Immature natural killer cell (primary cell): ENCODE data around the gene TICRR. TPM values are rescaled to one million over a fixed set of nuclear protein-coding genes. Genes with fewer than 3 reads are reported as not detected.

Experiments
- DNase-seq, 3 donors: peaks; one replicate each; pipeline ENCODE4 v3.0.0; 2022; ENCODE audit warnings: mixed read lengths in 1 of 3
- H3K27ac Mint-ChIP-seq, 6 donors: one replicate each; pipeline ENCODE4 v1.8.0; 2020; ENCODE audit warnings: mixed read lengths in 6 of 6, mild to moderate bottlenecking in 5 of 6, inconsistent platforms in 4 of 6, moderate library complexity in 3 of 6
- H3K27me3 Mint-ChIP-seq, 3 donors: one replicate each; pipeline ENCODE4 v1.8.0; 2020 to 2021; ENCODE audit warnings: low read depth in 3 of 3, mild to moderate bottlenecking in 3 of 3, mixed read lengths in 3 of 3, moderate library complexity in 3 of 3, inconsistent platforms in 1 of 3
- H3K36me3 Mint-ChIP-seq, 3 donors: one replicate each; pipeline ENCODE4 v1.8.0; 2020; ENCODE audit warnings: mixed read lengths in 3 of 3, inconsistent platforms in 2 of 3, mild to moderate bottlenecking in 2 of 3
- H3K4me1 Mint-ChIP-seq, 2 donors: one replicate each; pipeline ENCODE4 v1.8.0; 2020; ENCODE audit warnings: inconsistent platforms in 2 of 2, mild to moderate bottlenecking in 2 of 2, mixed read lengths in 2 of 2, moderate library complexity in 1 of 2
- H3K4me3 Mint-ChIP-seq, 5 donors: one replicate each; pipeline ENCODE4 v1.8.0; 2020; ENCODE audit warnings: mild to moderate bottlenecking in 5 of 5, mixed read lengths in 5 of 5, inconsistent platforms in 3 of 5, moderate library complexity in 3 of 5
- H3K9me3 Mint-ChIP-seq, 6 donors: one replicate each; pipeline ENCODE4 v1.8.0; 2020; ENCODE audit warnings: mild to moderate bottlenecking in 6 of 6, mixed read lengths in 6 of 6, inconsistent platforms in 4 of 6, moderate library complexity in 3 of 6
- polyA plus RNA-seq, 3 donors: library from polyadenylated mRNA; unstranded; fragments of 300-500 nt; fragmentation: Illumina TruSeq; gene quantifications; one replicate each; pipeline ENCODE4 v1.2.3, GENCODE V29; 2021

Gene TICRR
- polyA plus RNA-seq, 3 donors from 2014 or later: 0.10 TPM; not detected in 2

DNA sequence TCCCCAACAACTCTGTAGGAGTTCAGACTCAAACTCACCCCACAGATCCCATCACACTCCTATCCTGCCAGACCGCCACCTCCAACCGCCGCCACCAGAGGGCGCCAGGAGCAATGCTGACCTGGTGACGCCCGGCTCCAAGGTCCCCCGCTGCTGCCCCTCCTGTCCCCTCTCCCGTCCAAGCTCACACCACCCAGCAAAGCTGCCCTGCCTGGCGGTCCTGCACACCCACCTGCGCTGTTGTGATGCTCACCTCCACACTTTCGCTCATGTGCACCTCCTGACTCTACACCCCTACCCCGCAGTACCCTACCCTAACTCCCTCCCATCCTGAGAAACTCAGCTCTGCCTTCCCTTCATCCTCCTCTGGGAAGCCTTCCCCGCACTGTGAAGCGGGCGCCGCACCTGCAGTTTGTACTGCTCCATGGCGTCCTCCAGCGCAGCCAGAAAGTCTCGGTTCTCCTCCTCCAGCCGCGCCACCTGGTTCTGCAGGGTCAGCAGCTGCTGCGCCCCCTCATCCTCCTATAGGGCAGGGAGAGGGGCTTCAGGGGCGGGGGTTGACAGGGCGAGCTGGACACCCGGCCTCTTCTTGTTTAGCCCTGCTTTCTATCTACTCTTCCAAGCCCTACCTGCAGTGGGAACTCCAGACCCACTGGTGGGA lies 72.1 kb downstream of the TICRR start:
- DNase-seq: peak; percentile 44 to 53 (median 50)
- Mint-ChIP-seq H3K4me1 (peaks cover 0 to 3% of the 10 kb centered on the region in 2 donors), H3K27me3 (peaks cover 0 to 2% (median 0%) of the 10 kb centered on the region in 3 donors), H3K36me3 (no peaks in the 10 kb centered on the region), H3K4me3 (no peak overlapping the region), H3K27ac (no peak overlapping the region), H3K9me3 (no peaks in the 10 kb centered on the region)

DNA sequence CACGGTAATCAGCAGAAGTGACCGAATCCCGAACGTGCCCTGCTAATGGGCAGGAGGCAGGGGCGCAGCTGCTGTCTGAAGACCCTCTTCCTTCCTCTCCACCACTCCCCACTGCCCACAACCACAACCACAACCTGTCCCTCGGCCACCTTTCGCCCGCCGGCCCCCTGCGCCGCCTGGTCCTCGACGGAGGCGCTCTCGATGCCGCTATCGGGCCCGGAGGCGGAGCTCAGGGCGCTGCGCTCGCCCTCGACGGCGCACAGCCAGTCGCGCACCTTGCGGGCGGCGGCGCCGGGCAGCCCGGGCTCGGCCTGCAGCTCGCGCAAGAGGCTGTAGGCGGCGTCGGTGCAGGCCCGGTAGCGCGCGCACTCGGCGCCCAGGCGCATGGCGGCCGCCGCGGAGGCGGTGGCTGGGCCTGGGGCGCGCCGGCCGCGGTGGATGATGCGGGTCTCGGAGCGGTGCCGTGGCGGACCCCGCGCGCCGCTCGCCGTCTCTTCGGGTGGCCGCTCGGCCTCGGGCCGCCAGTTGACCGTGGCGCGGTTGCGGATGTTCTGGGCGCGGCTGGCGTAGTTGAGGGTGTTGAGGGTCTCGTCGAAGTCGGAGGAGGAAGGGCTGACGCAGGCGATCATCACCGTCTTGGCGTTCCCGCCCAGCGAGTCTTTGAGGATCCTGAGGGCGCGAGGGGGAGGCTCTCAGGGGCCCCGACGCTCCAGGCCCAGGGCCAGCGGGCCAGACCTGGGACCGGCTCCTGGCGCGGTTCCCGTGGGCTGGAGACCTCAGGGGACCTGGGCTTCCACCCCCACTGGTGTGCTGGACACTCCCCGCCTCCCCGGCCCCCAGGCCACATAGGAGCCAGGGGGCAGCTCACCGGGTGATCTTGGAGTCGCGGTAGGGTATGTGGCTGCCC lies 73.1 kb downstream of the TICRR start:
- Mint-ChIP-seq H3K27me3 (peaks cover 0 to 2% (median 0%) of the 10 kb centered on the region in 3 donors), H3K4me3 (no peak overlapping the region), H3K4me1 (peaks cover 0 to 3% of the 10 kb centered on the region in 2 donors), H3K36me3 (no peaks in the 10 kb centered on the region), H3K27ac (no peak overlapping the region), H3K9me3 (no peaks in the 10 kb centered on the region)
- DNase-seq: no peak

DNA sequence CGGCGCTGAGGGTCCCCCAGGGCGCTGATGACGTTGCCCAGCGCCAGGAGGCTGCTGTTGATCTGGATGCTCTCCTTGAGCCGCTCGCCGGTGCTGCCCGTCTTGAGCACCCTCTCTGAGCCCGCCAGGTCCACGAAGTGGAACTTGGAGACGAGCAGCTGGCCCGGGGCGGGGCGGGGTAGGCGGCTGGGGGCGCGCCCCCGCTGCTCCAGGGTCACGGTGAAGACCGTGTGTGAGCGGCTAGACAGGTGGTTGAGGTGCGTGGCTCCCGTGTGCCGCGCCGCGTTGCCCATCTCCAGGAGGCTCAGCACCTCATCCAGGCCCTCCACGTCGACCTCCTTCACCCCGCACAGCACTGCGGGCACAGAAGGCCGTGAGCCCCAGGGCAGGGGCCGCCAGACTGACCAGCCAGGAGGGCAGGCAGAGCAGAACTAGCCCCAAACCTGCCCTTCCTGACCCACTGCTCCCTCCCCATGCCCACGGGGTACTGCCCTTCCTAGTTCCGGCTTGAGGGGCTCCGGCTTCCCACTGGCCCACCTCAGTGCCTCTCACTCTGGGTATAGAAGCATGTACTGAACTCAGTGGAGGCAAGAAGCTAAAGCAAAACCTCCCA lies 73.8 kb downstream of the TICRR start:
- H3K36me3 Mint-ChIP-seq: no peaks in the 10 kb centered on the region
- no peaks in the 10 kb centered on the region for H3K9me3 Mint-ChIP-seq
- no peak for DNase-seq
- peaks cover 0 to 2% (median 0%) of the 10 kb centered on the region in 3 donors for H3K27me3 Mint-ChIP-seq
- H3K4me1 Mint-ChIP-seq: peaks cover under 1 to 3% of the 10 kb centered on the region in 2 donors
- H3K4me3 Mint-ChIP-seq: no peak overlapping the region
- H3K27ac Mint-ChIP-seq: no peak overlapping the region

DNA sequence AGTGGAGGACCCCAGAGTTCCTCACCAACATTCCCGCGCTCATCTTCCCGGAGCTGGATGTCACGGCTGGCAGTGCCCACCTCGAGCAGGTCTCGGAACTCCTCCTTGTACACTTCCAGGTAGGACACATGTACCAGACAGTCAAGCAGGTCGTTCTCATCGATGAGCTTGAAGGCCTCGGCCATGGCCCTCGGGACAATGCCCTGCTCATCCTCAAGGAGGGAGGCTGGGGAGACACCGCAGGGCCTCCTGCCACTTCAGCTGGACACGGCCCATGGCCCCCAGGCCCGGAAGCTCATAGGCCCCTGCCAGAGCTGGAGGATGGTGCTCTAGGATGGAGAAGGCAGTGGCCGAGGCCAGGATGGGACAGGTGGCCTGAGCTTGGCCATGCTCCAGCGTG lies 74.4 kb downstream of the TICRR start:
- Mint-ChIP-seq H3K9me3 (no peaks in the 10 kb centered on the region), H3K4me3 (no peak overlapping the region), H3K27me3 (peaks cover 0 to 7% (median 2%) of the 10 kb centered on the region in 3 donors), H3K36me3 (no peaks in the 10 kb centered on the region), H3K27ac (no peak overlapping the region), H3K4me1 (peaks cover 7 to 8% of the 10 kb centered on the region in 2 donors)
- no peak for DNase-seq

DNA sequence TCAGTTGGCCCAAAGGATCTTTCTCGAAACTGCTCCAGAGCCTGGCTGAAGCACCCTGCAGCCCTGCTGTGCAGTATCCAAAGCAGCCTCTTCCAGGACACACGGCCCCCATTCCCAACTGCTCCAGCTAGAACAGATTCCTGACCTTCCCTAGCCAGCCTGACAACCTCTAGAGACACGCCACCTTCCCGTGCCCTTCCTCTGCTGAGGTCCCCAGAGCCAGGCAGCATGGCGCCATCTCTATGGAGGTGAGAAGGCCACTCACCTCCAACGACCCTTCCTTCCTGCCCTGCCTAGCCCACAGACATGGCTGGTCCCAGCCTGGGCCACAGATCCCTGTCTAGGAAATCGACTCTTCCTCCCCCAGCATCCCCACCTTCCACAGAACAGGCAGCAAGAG lies 76.9 kb downstream of the TICRR start:
- H3K36me3 Mint-ChIP-seq: peaks cover 0 to 5% (median 0%) of the 10 kb centered on the region in 3 donors
- no peak overlapping the region for H3K4me3 Mint-ChIP-seq
- no peak overlapping the region for H3K27ac Mint-ChIP-seq
- no peaks in the 10 kb centered on the region for H3K9me3 Mint-ChIP-seq
- peaks cover 0 to 17% (median 2%) of the 10 kb centered on the region in 3 donors for H3K27me3 Mint-ChIP-seq
- peaks cover 13 to 16% of the 10 kb centered on the region in 2 donors for H3K4me1 Mint-ChIP-seq
- no peak for DNase-seq

DNA sequence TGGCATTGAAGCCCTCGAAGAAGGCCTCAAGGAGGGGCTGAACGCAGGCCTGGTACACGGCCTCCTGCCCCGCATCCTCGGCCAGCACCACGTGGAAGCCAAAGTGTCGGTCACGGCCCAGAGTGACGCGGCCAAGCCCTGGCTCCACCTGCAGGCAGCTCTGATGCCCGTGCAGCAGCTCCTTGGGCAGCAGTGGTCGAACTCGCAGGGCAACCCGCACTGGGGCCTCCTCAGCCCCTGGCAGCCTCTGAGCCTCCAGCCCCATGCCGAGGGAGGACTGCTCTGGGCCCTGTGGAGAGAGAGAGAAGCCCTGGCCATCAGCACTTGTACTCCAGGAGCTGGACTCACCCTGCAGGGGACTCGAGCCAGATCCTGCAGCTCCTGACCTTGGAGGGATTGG lies 77.4 kb downstream of the TICRR start:
- peaks cover 0 to 5% (median 0%) of the 10 kb centered on the region in 3 donors for H3K36me3 Mint-ChIP-seq

DNA sequence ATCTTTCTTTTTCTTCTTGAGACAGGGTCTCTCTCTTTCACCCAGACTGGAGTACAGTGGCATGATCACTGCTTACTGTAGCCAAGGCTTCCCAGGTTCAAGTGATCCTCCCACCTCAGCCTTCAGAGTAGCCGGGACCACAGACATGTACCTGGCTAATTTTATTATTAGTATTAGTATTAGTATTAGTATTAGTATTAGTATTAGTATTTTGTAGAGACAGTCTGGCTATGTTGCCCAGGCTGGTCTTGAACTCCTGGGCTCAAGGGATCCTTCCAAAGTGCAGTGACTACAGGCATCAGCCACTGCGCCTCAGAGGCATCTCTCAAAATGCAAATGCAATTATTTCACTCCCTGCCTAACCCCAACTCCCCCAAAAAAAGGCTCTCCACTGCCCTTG lies 78.3 kb downstream of the TICRR start:
- Mint-ChIP-seq H3K36me3 (peaks cover 0 to 5% (median 0%) of the 10 kb centered on the region in 3 donors), H3K27ac (no peak overlapping the region), H3K9me3 (no peaks in the 10 kb centered on the region), H3K27me3 (peaks cover 0 to 15% (median 2%) of the 10 kb centered on the region in 3 donors), H3K4me3 (peak overlapping the region in 2 of 5 donors; percentile 35 to 42), H3K4me1 (peaks cover 11 to 16% of the 10 kb centered on the region in 2 donors)
- DNase-seq: no peak

More for the DNA sequence above, 77.4 kb downstream of the TICRR start:
- peaks cover 0 to 15% (median 2%) of the 10 kb centered on the region in 3 donors for H3K27me3 Mint-ChIP-seq
- H3K9me3 Mint-ChIP-seq: no peaks in the 10 kb centered on the region
- H3K4me1 Mint-ChIP-seq: peaks cover 11 to 16% of the 10 kb centered on the region in 2 donors
- H3K4me3 Mint-ChIP-seq: no peak overlapping the region
- no peak overlapping the region for H3K27ac Mint-ChIP-seq
- no peak for DNase-seq

DNA sequence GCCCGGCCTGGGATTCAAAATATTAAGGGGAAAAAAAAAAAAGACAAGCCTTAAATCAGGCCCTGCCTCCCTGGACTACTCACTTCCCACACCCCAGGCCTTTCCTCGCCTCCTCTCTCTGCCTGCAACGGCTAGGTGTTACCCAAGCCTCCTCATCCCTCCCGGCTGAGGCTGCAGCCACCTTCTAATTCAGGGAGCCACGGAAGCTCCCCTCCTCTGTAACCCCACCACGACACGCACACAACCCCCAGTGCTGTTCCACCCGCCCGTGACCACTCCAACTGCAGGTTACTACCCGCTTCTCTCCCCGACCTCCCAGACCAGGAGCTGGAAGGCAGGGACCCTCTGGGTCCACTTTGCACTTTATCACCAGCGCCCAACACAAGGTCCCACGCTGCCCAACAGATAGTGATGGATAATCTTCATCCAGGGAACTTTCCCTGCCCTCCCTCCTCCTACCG lies 79.1 kb downstream of the TICRR start:
- no peak for DNase-seq
- Mint-ChIP-seq H3K9me3 (no peaks in the 10 kb centered on the region), H3K4me1 (peaks cover 11 to 16% of the 10 kb centered on the region in 2 donors), H3K4me3 (peak overlapping the region; percentile 61 to 83 (median 80)), H3K36me3 (peaks cover 0 to 5% (median 0%) of the 10 kb centered on the region in 3 donors), H3K27me3 (peaks cover 1 to 15% (median 4%) of the 10 kb centered on the region in 3 donors), H3K27ac (peak overlapping the region in 1 of 6 donors; percentile 30)

DNA sequence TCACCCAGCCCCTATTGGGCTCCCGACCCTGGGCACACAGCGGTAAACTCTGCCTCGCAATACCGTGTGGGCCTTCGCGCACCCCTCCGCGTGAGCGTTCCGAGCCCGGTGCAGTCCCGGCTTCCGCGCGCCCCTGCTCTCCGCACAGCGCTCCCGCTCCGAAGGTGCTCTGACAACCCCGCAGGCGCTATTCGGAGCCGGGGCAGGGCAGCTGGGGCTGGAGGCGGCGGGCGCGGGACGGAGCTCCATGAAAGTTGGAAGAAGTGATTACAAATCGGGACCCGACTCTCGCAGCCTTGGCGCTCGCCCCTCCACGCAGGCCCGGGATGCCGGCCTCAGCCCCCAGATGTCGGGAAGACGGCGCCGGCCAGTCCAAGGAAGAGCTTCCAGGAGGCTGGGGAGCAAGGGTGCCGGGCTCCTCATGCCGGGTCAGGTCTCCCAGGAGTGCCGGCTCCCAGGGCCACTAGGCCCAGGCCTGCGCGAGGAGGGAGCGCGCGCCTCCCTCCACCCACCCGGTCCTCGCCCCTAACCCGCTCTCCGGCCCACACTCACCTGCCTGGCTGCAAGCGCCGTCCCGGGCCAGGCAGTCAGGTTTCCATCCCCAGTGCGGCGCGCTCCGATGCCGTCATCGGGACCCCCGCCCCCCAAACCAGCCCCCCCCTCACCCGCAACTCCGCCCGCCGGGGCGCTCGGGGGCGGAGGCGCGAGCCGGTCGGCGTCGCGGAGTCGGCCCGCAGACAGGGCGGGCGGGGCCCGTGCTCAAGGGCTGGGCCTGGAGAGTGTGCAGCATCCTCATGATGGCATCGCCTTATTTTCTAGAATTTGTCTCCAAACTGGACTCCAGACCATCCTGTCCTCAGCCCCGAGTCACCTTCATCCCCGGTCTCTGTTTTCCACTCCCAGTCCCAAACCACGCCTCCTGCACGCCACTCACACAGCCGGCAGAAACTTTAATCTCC lies 79.9 kb downstream of the TICRR start, which contains the start of gene KIF7:
TSS of gene KIF7 (minus strand) at position 621 of the 959 bp plus-strand sequence. CDS start 2,537 bp downstream, outside the sequence.
- peaks cover 0 to 5% (median 0%) of the 10 kb centered on the region in 3 donors for H3K36me3 Mint-ChIP-seq
- H3K4me3 Mint-ChIP-seq: peak within 1 kb of the TSS; percentile 81 to 89 (median 84)
- peak; percentile 32 to 47 (median 38) for DNase-seq
- no peaks in the 10 kb centered on the region for H3K9me3 Mint-ChIP-seq
- peaks cover 11 to 16% of the 10 kb centered on the region in 2 donors for H3K4me1 Mint-ChIP-seq
- H3K27me3 Mint-ChIP-seq: peaks cover 1 to 15% (median 4%) of the 10 kb centered on the region in 3 donors
- peak within 1 kb of the TSS in 3 of 6 donors; percentile 22 to 62 (median 49) for H3K27ac Mint-ChIP-seq

DNA sequence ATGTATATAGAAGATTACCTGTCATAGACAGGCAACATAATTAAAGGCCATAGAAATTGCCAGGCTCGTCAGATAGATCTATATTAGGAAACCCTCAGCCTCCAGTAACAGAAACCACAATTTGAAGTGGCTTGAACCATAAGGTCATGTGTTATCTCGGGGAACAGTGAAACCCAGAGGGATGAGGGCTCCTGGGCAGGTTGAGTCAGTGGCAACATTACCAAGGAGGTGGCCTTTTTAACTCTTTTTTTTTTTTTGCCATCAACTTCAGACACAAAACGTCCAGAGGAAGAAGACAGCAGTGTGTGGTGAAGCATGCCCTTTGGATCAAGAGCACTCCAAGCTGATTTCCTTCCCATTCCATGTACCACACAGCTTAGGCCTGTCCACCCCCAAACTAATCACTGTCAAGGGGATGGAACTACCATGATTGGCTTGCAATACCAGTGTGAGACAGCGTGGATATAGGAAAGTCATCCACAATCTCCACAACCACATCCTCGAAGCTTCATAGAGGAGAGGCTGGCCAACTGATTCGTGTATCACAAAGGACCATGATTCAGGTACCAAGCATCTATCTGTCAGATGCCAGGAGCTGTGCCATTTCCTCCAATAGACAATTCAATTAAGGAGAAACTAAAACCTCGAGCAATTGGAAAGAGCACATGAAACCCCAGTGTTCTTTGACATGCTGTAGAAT lies 81.0 kb downstream of the TICRR start:
- H3K27ac Mint-ChIP-seq: peak overlapping the region in 1 of 6 donors; percentile 22
- H3K36me3 Mint-ChIP-seq: peaks cover 0 to 5% (median 0%) of the 10 kb centered on the region in 3 donors
- no peaks in the 10 kb centered on the region for H3K9me3 Mint-ChIP-seq
- peaks cover 11 to 16% of the 10 kb centered on the region in 2 donors for H3K4me1 Mint-ChIP-seq
- peaks cover 1 to 21% (median 6%) of the 10 kb centered on the region in 3 donors for H3K27me3 Mint-ChIP-seq
- DNase-seq: no peak
- H3K4me3 Mint-ChIP-seq: peak overlapping the region; percentile 76 to 89 (median 84)

DNA sequence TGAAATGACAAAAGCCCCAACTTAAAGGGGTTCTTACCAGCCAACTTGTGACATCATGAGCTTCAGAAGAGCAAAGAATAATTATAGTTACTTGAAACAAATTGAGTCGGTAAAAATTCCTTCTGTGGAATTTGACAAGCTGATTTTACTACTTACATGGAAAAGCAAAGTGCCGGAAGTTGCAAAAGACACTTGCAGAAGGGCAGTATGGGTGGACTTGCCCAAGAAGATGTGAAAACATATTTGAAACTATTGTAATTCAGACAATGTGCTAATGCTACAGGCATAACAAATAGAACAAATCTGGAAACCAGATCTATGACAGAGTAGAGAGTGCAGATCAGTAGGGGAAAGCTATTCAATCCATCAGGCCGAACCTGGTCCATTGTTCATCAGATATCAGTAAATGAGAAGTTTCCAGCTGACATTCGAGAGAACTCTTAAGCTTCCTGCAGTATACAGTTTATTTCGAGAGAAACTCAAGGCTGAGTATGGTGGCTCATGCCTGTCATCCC lies 82.5 kb downstream of the TICRR start:
- Mint-ChIP-seq H3K36me3 (peaks cover 0 to 5% (median 0%) of the 10 kb centered on the region in 3 donors), H3K4me3 (no peak overlapping the region), H3K27me3 (peaks cover 1 to 21% (median 8%) of the 10 kb centered on the region in 3 donors), H3K4me1 (peaks cover 11 to 16% of the 10 kb centered on the region in 2 donors), H3K27ac (no peak overlapping the region), H3K9me3 (no peaks in the 10 kb centered on the region)
- DNase-seq: no peak

DNA sequence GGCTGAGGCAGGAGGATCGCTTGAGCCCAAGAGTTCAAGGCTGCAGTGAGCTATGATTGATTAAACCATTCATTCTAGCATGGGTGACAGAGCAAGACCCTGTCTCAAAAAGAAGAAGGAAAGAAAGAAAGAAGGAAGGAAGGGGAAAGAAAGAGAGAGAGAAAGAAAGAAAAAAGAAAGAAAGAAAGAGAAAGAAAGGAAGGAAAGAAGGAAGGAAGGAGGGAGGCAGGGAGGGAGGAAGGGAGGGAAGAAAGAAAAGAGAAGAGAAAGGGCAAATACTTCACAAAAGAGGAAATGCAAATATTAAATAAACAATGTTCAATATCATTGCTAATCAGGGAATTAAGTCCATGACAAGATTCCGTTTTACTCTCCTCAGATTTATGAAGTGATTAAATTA lies 84.0 kb downstream of the TICRR start:
- peaks cover 10 to 14% of the 10 kb centered on the region in 2 donors for H3K4me1 Mint-ChIP-seq
- H3K9me3 Mint-ChIP-seq: no peaks in the 10 kb centered on the region
- peaks cover 0 to 5% (median 0%) of the 10 kb centered on the region in 3 donors for H3K36me3 Mint-ChIP-seq
- peaks cover 1 to 21% (median 8%) of the 10 kb centered on the region in 3 donors for H3K27me3 Mint-ChIP-seq
- no peak for DNase-seq
- H3K4me3 Mint-ChIP-seq: no peak overlapping the region
- no peak overlapping the region for H3K27ac Mint-ChIP-seq
